ENCODE data around the gene KYNU. TPM values are rescaled to one million over a fixed set of nuclear protein-coding genes. Genes with fewer than 3 reads are reported as not detected.
"Not testable (repeated sequence)": the region's sequence is repeated elsewhere in the genome, so short reads cannot be mapped to it uniquely, and the experiment has no call there.

The KYNU gene
- total and polyA plus RNA-seq, 7 experiments from 2014 or later: 0.13 to 23.4 (median 1.4) TPM; not detected in 2

- peaks cover 0 to 8% (median 0%) of the 10 kb centered on the region in 5 donors for H3K27me3 Mint-ChIP-seq
- intact Hi-C loops (cut with micrococcal nuclease): no loop called here
Observed at GRCh38 chr2:142875652-142876051, 1.8 kb upstream of the KYNU start.

GRCh38 chr2:142876423-142876822 lies 1.0 kb upstream of the KYNU start:
- H3K27ac Mint-ChIP-seq: no peak overlapping the region
- no peak for DNase-seq
- no peak overlapping the region for H3K4me3 Mint-ChIP-seq
- H3K9me3 Mint-ChIP-seq: peaks cover 0 to 3% (median 0%) of the 10 kb centered on the region in 11 donors
- ChIA-PET POLR2A (no interaction called here), CTCF (no interaction called here)
- peaks cover 0 to 8% (median 0%) of the 10 kb centered on the region in 5 donors for H3K27me3 Mint-ChIP-seq
- H3K4me1 Mint-ChIP-seq: peaks cover 0 to 2% (median 0%) of the 10 kb centered on the region in 7 donors
- no peak overlapping the region for H3K27ac ChIP-seq (ENCODE audit: low read depth, low read length)
- H3K36me3 Mint-ChIP-seq: no peaks in the 10 kb centered on the region
- H3K4me3 ChIP-seq (ENCODE audit: low read length): no peak overlapping the region
- intact Hi-C loops (cut with micrococcal nuclease): no loop called here
- no peak for ATAC-seq
- H3K4me1 ChIP-seq (ENCODE audit: control insufficient read depth in 2 of 2, insufficient read depth in 2 of 2, low read length in 2 of 2): no peaks in the 10 kb centered on the region
- no peaks in the 10 kb centered on the region for H3K9me3 ChIP-seq (ENCODE audit: control insufficient read depth in 2 of 3, low read length in 3 of 3)
- no peaks in the 10 kb centered on the region for H3K27me3 ChIP-seq (ENCODE audit: control insufficient read depth in 2 of 2, insufficient read depth in 2 of 2, low read length in 2 of 2)
- H3K36me3 ChIP-seq (ENCODE audit: control insufficient read depth in 2 of 3, insufficient read depth in 3 of 3, low read length in 3 of 3): no peaks in the 10 kb centered on the region

More at GRCh38 chr2:142875652-142876051, 1.8 kb upstream of the KYNU start:
- Histone ChIP-seq H3K4me1 (ENCODE audit: control insufficient read depth in 2 of 2, insufficient read depth in 2 of 2, low read length in 2 of 2) (no peaks in the 10 kb centered on the region), H3K36me3 (ENCODE audit: control insufficient read depth in 2 of 3, insufficient read depth in 3 of 3, low read length in 3 of 3) (no peaks in the 10 kb centered on the region), H3K27me3 (ENCODE audit: control insufficient read depth in 2 of 2, insufficient read depth in 2 of 2, low read length in 2 of 2) (no peaks in the 10 kb centered on the region), H3K9me3 (ENCODE audit: control insufficient read depth in 2 of 3, low read length in 3 of 3) (no peaks in the 10 kb centered on the region), H3K4me3 (ENCODE audit: low read length) (no peak overlapping the region), H3K27ac (ENCODE audit: low read depth, low read length) (no peak overlapping the region)
- no peak for DNase-seq
- Mint-ChIP-seq H3K4me1 (peaks cover 0 to 2% (median 0%) of the 10 kb centered on the region in 7 donors), H3K9me3 (no peaks in the 10 kb centered on the region), H3K27ac (no peak overlapping the region), H3K36me3 (no peaks in the 10 kb centered on the region), H3K4me3 (no peak overlapping the region)
- ChIA-PET POLR2A (no interaction called here), CTCF (no interaction called here)
- ATAC-seq: no peak

- ATAC-seq (no peak), DNase-seq (no peak)
- Histone ChIP-seq H3K27me3 (ENCODE audit: control insufficient read depth in 2 of 2, insufficient read depth in 2 of 2, low read length in 2 of 2) (no peaks in the 10 kb centered on the region), H3K36me3 (ENCODE audit: control insufficient read depth in 2 of 3, insufficient read depth in 3 of 3, low read length in 3 of 3) (no peaks in the 10 kb centered on the region), H3K27ac (ENCODE audit: low read depth, low read length) (no peak overlapping the region), H3K4me3 (ENCODE audit: low read length) (no peak overlapping the region), H3K4me1 (ENCODE audit: control insufficient read depth in 2 of 2, insufficient read depth in 2 of 2, low read length in 2 of 2) (no peaks in the 10 kb centered on the region), H3K9me3 (ENCODE audit: control insufficient read depth in 2 of 3, low read length in 3 of 3) (no peaks in the 10 kb centered on the region)
- H3K27me3 Mint-ChIP-seq: peaks cover 0 to 8% (median 0%) of the 10 kb centered on the region in 5 donors
- H3K9me3 Mint-ChIP-seq: peaks cover 0 to 5% (median 0%) of the 10 kb centered on the region in 11 donors
- no peak overlapping the region for H3K27ac Mint-ChIP-seq
- CTCF ChIA-PET: no interaction called here
- no peak overlapping the region for H3K4me3 Mint-ChIP-seq
- intact Hi-C loops (cut with micrococcal nuclease): no loop called here
- no peaks in the 10 kb centered on the region for H3K36me3 Mint-ChIP-seq
- peaks cover 0 to 4% (median 0%) of the 10 kb centered on the region in 7 donors for H3K4me1 Mint-ChIP-seq
- POLR2A ChIA-PET: no interaction called here
Observed at GRCh38 chr2:142878031-142878678, 691 bp downstream of the KYNU start.

GRCh38 chr2:142879151-142879550 lies 1.7 kb downstream of the KYNU start:
- Histone ChIP-seq H3K36me3 (ENCODE audit: control insufficient read depth in 2 of 3, insufficient read depth in 3 of 3, low read length in 3 of 3) (no peaks in the 10 kb centered on the region), H3K27ac (ENCODE audit: low read depth, low read length) (no peak overlapping the region), H3K4me3 (ENCODE audit: low read length) (no peak overlapping the region), H3K9me3 (ENCODE audit: control insufficient read depth in 2 of 3, low read length in 3 of 3) (no peaks in the 10 kb centered on the region), H3K27me3 (ENCODE audit: control insufficient read depth in 2 of 2, insufficient read depth in 2 of 2, low read length in 2 of 2) (no peaks in the 10 kb centered on the region), H3K4me1 (ENCODE audit: control insufficient read depth in 2 of 2, insufficient read depth in 2 of 2, low read length in 2 of 2) (no peaks in the 10 kb centered on the region)
- Mint-ChIP-seq H3K27ac (no peak overlapping the region), H3K9me3 (peaks cover 0 to 9% (median 5%) of the 10 kb centered on the region in 11 donors), H3K27me3 (peaks cover 0 to 4% (median 0%) of the 10 kb centered on the region in 5 donors), H3K36me3 (peaks cover 0 to 4% (median 0%) of the 10 kb centered on the region in 5 donors), H3K4me1 (peaks cover 0 to 3% (median 0%) of the 10 kb centered on the region in 7 donors), H3K4me3 (no peak overlapping the region)
- ChIA-PET CTCF (no interaction called here), POLR2A (no interaction called here)
- no peak for DNase-seq
- ATAC-seq: no peak
- intact Hi-C loops (cut with micrococcal nuclease): no loop called here

- no peak overlapping the region for H3K27ac Mint-ChIP-seq
- H3K27me3 Mint-ChIP-seq: peaks cover 0 to 4% (median 0%) of the 10 kb centered on the region in 5 donors
- ChIA-PET CTCF (no interaction called here), POLR2A (no interaction called here)
- no peaks in the 10 kb centered on the region for H3K4me1 ChIP-seq (ENCODE audit: control insufficient read depth in 2 of 2, insufficient read depth in 2 of 2, low read length in 2 of 2)
- peaks cover 0 to 4% (median 0%) of the 10 kb centered on the region in 5 donors for H3K36me3 Mint-ChIP-seq
- peaks cover 0 to 9% (median 5%) of the 10 kb centered on the region in 11 donors for H3K9me3 Mint-ChIP-seq
- DNase-seq (no peak), ATAC-seq (peak; percentile 64)
- H3K9me3 ChIP-seq (ENCODE audit: control insufficient read depth in 2 of 3, low read length in 3 of 3): no peaks in the 10 kb centered on the region
- intact Hi-C loops (cut with micrococcal nuclease): no loop called here
- no peak overlapping the region for H3K27ac ChIP-seq (ENCODE audit: low read depth, low read length)
- no peaks in the 10 kb centered on the region for H3K36me3 ChIP-seq (ENCODE audit: control insufficient read depth in 2 of 3, insufficient read depth in 3 of 3, low read length in 3 of 3)
- peaks cover 0 to 3% (median 0%) of the 10 kb centered on the region in 7 donors for H3K4me1 Mint-ChIP-seq
- H3K4me3 ChIP-seq (ENCODE audit: low read length): no peak overlapping the region
- no peak overlapping the region for H3K4me3 Mint-ChIP-seq
- H3K27me3 ChIP-seq (ENCODE audit: control insufficient read depth in 2 of 2, insufficient read depth in 2 of 2, low read length in 2 of 2): no peaks in the 10 kb centered on the region
Observed at GRCh38 chr2:142880279-142880678, 2.8 kb downstream of the KYNU start.

- H3K4me3 Mint-ChIP-seq: no peak overlapping the region
- ATAC-seq: no peak
Observed at GRCh38 chr2:142881619-142882018, 4.2 kb downstream of the KYNU start.

GRCh38 chr2:142882500-142882899 lies 5.0 kb downstream of the KYNU start:
- H3K36me3 Mint-ChIP-seq; H3K9me3 Mint-ChIP-seq; H3K27me3 Mint-ChIP-seq; POLR2A ChIA-PET; H3K27ac ChIP-seq (ENCODE audit: low read depth, low read length); DNase-seq; ATAC-seq; H3K9me3 ChIP-seq (ENCODE audit: control insufficient read depth in 2 of 3, low read length in 3 of 3); CTCF ChIA-PET; H3K27ac Mint-ChIP-seq; H3K4me3 Mint-ChIP-seq; H3K4me1 ChIP-seq (ENCODE audit: control insufficient read depth in 2 of 2, insufficient read depth in 2 of 2, low read length in 2 of 2); H3K4me3 ChIP-seq (ENCODE audit: low read length); intact Hi-C loops (cut with micrococcal nuclease); H3K36me3 ChIP-seq (ENCODE audit: control insufficient read depth in 2 of 3, insufficient read depth in 3 of 3, low read length in 3 of 3); H3K27me3 ChIP-seq (ENCODE audit: control insufficient read depth in 2 of 2, insufficient read depth in 2 of 2, low read length in 2 of 2); H3K4me1 Mint-ChIP-seq: not testable (repeated sequence)

More at GRCh38 chr2:142881619-142882018, 4.2 kb downstream of the KYNU start:
- peaks cover 0 to 4% (median 0%) of the 10 kb centered on the region in 5 donors for H3K27me3 Mint-ChIP-seq
- intact Hi-C loops (cut with micrococcal nuclease): no loop called here
- peaks cover 0 to 3% (median 0%) of the 10 kb centered on the region in 7 donors for H3K4me1 Mint-ChIP-seq
- peaks cover 0 to 4% (median 0%) of the 10 kb centered on the region in 5 donors for H3K36me3 Mint-ChIP-seq
- no peak overlapping the region for H3K27ac Mint-ChIP-seq
- H3K27ac ChIP-seq (ENCODE audit: low read depth, low read length): no peak overlapping the region
- H3K27me3 ChIP-seq (ENCODE audit: control insufficient read depth in 2 of 2, insufficient read depth in 2 of 2, low read length in 2 of 2): no peaks in the 10 kb centered on the region
- H3K9me3 Mint-ChIP-seq: peaks cover 0 to 9% (median 5%) of the 10 kb centered on the region in 11 donors
- ChIA-PET POLR2A (interaction anchor here (0.6 kb wide), 1 partner anchor 8 kb away, joined by 3 read pairs; no protein-coding TSS in a partner anchor), CTCF (no interaction called here)
- DNase-seq: no peak
- no peaks in the 10 kb centered on the region for H3K4me1 ChIP-seq (ENCODE audit: control insufficient read depth in 2 of 2, insufficient read depth in 2 of 2, low read length in 2 of 2)
- H3K9me3 ChIP-seq (ENCODE audit: control insufficient read depth in 2 of 3, low read length in 3 of 3): no peaks in the 10 kb centered on the region
- H3K36me3 ChIP-seq (ENCODE audit: control insufficient read depth in 2 of 3, insufficient read depth in 3 of 3, low read length in 3 of 3): no peaks in the 10 kb centered on the region
- no peak overlapping the region for H3K4me3 ChIP-seq (ENCODE audit: low read length)
